Uterus (tissue), 4 donors: ENCODE measurements around the gene FADS1. TPM values are rescaled to one million over a fixed set of nuclear protein-coding genes. Genes with fewer than 3 reads are reported as not detected.

Experiments
- DNase-seq, 2 donors: peaks; one replicate each; pipeline ENCODE4 v3.0.0-alpha.2; 2019 to 2020
- H3K27ac ChIP-seq, 2 donors: fragments of 200-600 bp; sonication (generic); 1 replicate in 1 of 2; 2 replicates in 1 of 2; pipeline ENCODE4 v1.5.1; 2016 to 2018
- H3K27me3 ChIP-seq, 2 donors: fragments of 200-600 bp; sonication (generic); one replicate each; pipeline ENCODE4 v1.5.1; 2018 to 2019; ENCODE audit warnings: control low read depth in 1 of 2
- H3K36me3 ChIP-seq, 2 donors: fragments of 200-600 bp; sonication (generic); one replicate each; pipeline ENCODE4 v1.5.1; 2019; ENCODE audit warnings: control low read depth in 1 of 2
- H3K4me1 ChIP-seq, 2 donors: fragments of 200-600 bp; sonication (generic); one replicate each; pipeline ENCODE4 v1.5.1; 2018 to 2019; ENCODE audit warnings: control low read depth in 1 of 2
- H3K4me3 ChIP-seq, 2 donors: fragments of 200-600 bp; sonication (generic); 1 replicate in 1 of 2; 2 replicates in 1 of 2; pipeline ENCODE4 v1.5.1; 2018 to 2019; ENCODE audit warnings: mild to moderate bottlenecking in 1 of 2
- H3K9me3 ChIP-seq, 2 donors: fragments of 200-600 bp; sonication (generic); one replicate each; pipeline ENCODE4 v1.5.1; 2019; ENCODE audit warnings: control low read depth in 1 of 2
- CTCF ChIP-seq, 4 experiments: fragments of 200-600 bp in 2 of 4; fragments of 450-650 bp in 2 of 4; sonication (generic) in 2 of 4; IDR thresholded peaks; one replicate each; pipeline ENCODE4 v1.5.1; 2016 to 2019; ENCODE audit warnings: antibody characterized with exemption in 4 of 4, mild to moderate bottlenecking in 2 of 4, moderate library complexity in 1 of 4
- POLR2A ChIP-seq, 2 donors: fragments of 450-650 bp; IDR thresholded peaks; one replicate each; pipeline ENCODE4 v1.6.1; 2016; ENCODE audit warnings: antibody characterized with exemption in 2 of 2, mild to moderate bottlenecking in 1 of 2, moderate library complexity in 1 of 2
- intact Hi-C: fragments of 100-400 bp; cut with DNase I; formaldehyde crosslinking; loops from one replicate; pipeline ENCODE4 v1.15.1; 2023; ENCODE audit warnings: low total_unique reads
- total RNA-seq, 4 donors: library from RNA; depleted of rRNA in 3 of 4; stranded (reverse); fragments of >200 nt in 3 of 4; gene quantifications; one replicate each; pipeline versions ENCODE4 v1.1.0 to v1.2.4, GENCODE V29; 2014 to 2023
- donor health status: DM: yes; HTN: yes; CAD: no.

FADS1 gene
- total RNA-seq, 4 donors from 2014 or later = 23.8 to 57.1 (median 38.3) TPM

- Histone ChIP-seq H3K4me3 (peak overlapping the region; percentile 64 to 93), H3K9me3 (no peaks in the 10 kb centered on the region), H3K27ac (peak overlapping the region; percentile 95 to 98), H3K36me3 (no peaks in the 10 kb centered on the region), H3K4me1 (no peaks in the 10 kb centered on the region), H3K27me3 (no peaks in the 10 kb centered on the region)
- peak; percentile 96 for DNase-seq
- TF ChIP-seq CTCF (IDR thresholded peaks at IDR 0.05) (peak in 2 of 4 experiments; percentile 29 to 36), POLR2A (IDR thresholded peaks at IDR 0.05) (peak; percentile 98 to 99)
- intact Hi-C loops = no loop called here
Measured at GRCh38 chr11:61814958-61815789, 1.6 kb downstream of the FADS1 start.

- H3K4me1 ChIP-seq = no peaks in the 10 kb centered on the region
- TF ChIP-seq POLR2A (IDR thresholded peaks at IDR 0.05) (no peak), CTCF (IDR thresholded peaks at IDR 0.05) (no peak)
- intact Hi-C loops = no loop called here
- H3K27ac ChIP-seq = peak overlapping the region; percentile 95 to 98
- DNase-seq = peak in 1 of 2 donors; percentile 44
- no peaks in the 10 kb centered on the region for H3K9me3 ChIP-seq
- H3K36me3 ChIP-seq = no peaks in the 10 kb centered on the region
- no peaks in the 10 kb centered on the region for H3K27me3 ChIP-seq
- H3K4me3 ChIP-seq = peak overlapping the region; percentile 64 to 93
Measured at GRCh38 chr11:61814247-61814957, 2.4 kb downstream of the FADS1 start.

GRCh38 chr11:61812736-61813411, 3.9 kb downstream of the FADS1 start:
- Histone ChIP-seq H3K27ac (no peak overlapping the region), H3K27me3 (no peaks in the 10 kb centered on the region), H3K4me1 (no peaks in the 10 kb centered on the region), H3K4me3 (no peak overlapping the region), H3K36me3 (no peaks in the 10 kb centered on the region), H3K9me3 (no peaks in the 10 kb centered on the region)
- no peak for DNase-seq
- intact Hi-C loops = no loop called here
- TF ChIP-seq CTCF (IDR thresholded peaks at IDR 0.05) (no peak), POLR2A (IDR thresholded peaks at IDR 0.05) (no peak)

GRCh38 chr11:61811831-61812230, 5.0 kb downstream of the FADS1 start:
- DNase-seq = no peak
- no peak overlapping the region for H3K4me3 ChIP-seq
- H3K9me3 ChIP-seq = no peaks in the 10 kb centered on the region
- no peaks in the 10 kb centered on the region for H3K36me3 ChIP-seq
- intact Hi-C loops = no loop called here
- no peaks in the 10 kb centered on the region for H3K27me3 ChIP-seq
- H3K4me1 ChIP-seq = no peaks in the 10 kb centered on the region
- no peak overlapping the region for H3K27ac ChIP-seq
- TF ChIP-seq POLR2A (IDR thresholded peaks at IDR 0.05) (no peak), CTCF (IDR thresholded peaks at IDR 0.05) (no peak)
